ENCODE results near the gene TBCCD1. TPM values are rescaled to one million over a fixed set of nuclear protein-coding genes. Genes with fewer than 3 reads are reported as not detected.

Gene TBCCD1
- total and polyA plus RNA-seq, 2 donors from 2014 or later: 6.2 to 13.3 TPM

DNA sequence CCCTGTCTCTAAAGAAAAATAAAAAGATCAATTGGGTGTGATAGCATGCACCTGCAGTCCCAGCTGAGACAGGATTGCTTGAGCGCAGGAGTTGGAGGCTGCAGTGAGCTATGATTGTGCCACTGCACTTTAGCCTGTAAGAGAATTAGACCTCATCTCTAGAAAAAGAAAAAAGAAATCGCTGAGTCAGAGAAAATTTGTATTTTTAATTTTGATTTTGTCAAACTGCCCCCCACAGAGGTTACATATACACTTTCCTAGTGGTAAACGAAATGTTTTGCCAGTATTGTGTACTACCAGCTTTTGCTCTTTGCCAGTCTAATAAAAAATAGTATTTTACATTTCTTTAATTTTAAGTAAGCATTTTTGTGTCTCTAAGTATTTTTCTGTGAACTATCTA, 17.6 kb downstream of the TBCCD1 start:
- peaks cover 0 to 19% (median 12%) of the 10 kb centered on the region in 3 donors for H3K36me3 ChIP-seq (ENCODE audit: control insufficient read depth in 2 of 3, insufficient read depth in 3 of 3, low read length in 3 of 3)
- TF ChIP-seq CTCF (IDR thresholded peaks at IDR 0.05; ENCODE audit: borderline replicate concordance, extremely low read depth, insufficient read depth): no peak
- H3K27me3 ChIP-seq (ENCODE audit: control insufficient read depth, insufficient read depth, low read length): no peaks in the 10 kb centered on the region
- no peak overlapping the region for H3K27ac ChIP-seq (ENCODE audit: low read depth in 2 of 2, low read length in 2 of 2)
- H3K4me3 ChIP-seq (ENCODE audit: low read length in 3 of 3): no peak overlapping the region
- no peaks in the 10 kb centered on the region for H3K4me1 ChIP-seq (ENCODE audit: control insufficient read depth in 2 of 3, insufficient read depth in 2 of 3, low read depth in 1 of 3, low read length in 3 of 3)
- no peak for DNase-seq
- FAIRE-seq: no peak
- H3K9me3 ChIP-seq (ENCODE audit: control insufficient read depth in 2 of 3, insufficient read depth in 1 of 3, low read length in 3 of 3): no peaks in the 10 kb centered on the region
- intact Hi-C loops (cut with DNase I): no loop called here
- H3K9ac ChIP-seq (ENCODE audit: low read length in 3 of 3): no peak overlapping the region

GRCh38 chr3:186544281-186544680, 22.9 kb downstream of the TBCCD1 start, which contains the start of gene CRYGS:
TSS of gene CRYGS (minus strand) at chr3:186544380. CDS start at chr3:186544326, 54 bp downstream.
- Histone ChIP-seq H3K27ac (ENCODE audit: low read depth in 2 of 2, low read length in 2 of 2) (no peak within 1 kb of the TSS), H3K9me3 (ENCODE audit: control insufficient read depth in 2 of 3, insufficient read depth in 1 of 3, low read length in 3 of 3) (no peaks in the 10 kb centered on the region), H3K9ac (ENCODE audit: low read length in 3 of 3) (no peak within 1 kb of the TSS), H3K36me3 (ENCODE audit: control insufficient read depth in 2 of 3, insufficient read depth in 3 of 3, low read length in 3 of 3) (peaks cover 0 to 5% (median 0%) of the 10 kb centered on the region in 3 donors), H3K27me3 (ENCODE audit: control insufficient read depth, insufficient read depth, low read length) (no peaks in the 10 kb centered on the region), H3K4me3 (ENCODE audit: low read length in 3 of 3) (no peak within 1 kb of the TSS), H3K4me1 (ENCODE audit: control insufficient read depth in 2 of 3, insufficient read depth in 2 of 3, low read depth in 1 of 3, low read length in 3 of 3) (peaks cover 0 to 2% (median 0%) of the 10 kb centered on the region in 3 donors)
- TF ChIP-seq CTCF (IDR thresholded peaks at IDR 0.05; ENCODE audit: borderline replicate concordance, extremely low read depth, insufficient read depth): no peak
- intact Hi-C loops (cut with DNase I): loop anchor here (5.0 kb wide), 1 partner anchor 562 kb away; no protein-coding TSS in a partner anchor
- DNase-seq (no peak), FAIRE-seq (no peak)

DNA sequence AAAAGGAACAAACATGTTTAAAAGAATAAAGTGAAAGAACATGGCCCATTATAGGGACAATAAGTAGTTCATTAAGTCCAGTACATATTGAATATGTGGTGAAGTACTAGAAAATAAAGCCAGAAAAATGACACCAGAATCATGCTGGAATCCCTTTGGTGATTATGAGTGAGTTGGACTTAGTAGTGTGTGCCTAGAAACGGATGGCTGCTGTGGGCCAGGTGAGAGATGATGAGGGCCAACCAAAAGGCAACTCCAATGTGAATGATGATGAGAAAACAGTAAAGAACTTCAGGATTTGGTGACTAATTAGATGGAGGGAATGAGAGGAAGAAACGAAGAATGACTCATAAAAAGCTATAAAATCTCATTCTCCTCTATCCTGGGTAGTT, 26.3 kb downstream of the TBCCD1 start:
- FAIRE-seq: no peak
- H3K36me3 ChIP-seq (ENCODE audit: control insufficient read depth in 2 of 3, insufficient read depth in 3 of 3, low read length in 3 of 3): no peaks in the 10 kb centered on the region
- no peak for DNase-seq
- TF ChIP-seq CTCF (IDR thresholded peaks at IDR 0.05; ENCODE audit: borderline replicate concordance, extremely low read depth, insufficient read depth): no peak
- peak overlapping the region in 1 of 2 donors; percentile 7 for H3K27ac ChIP-seq (ENCODE audit: low read depth in 2 of 2, low read length in 2 of 2)
- no peaks in the 10 kb centered on the region for H3K27me3 ChIP-seq (ENCODE audit: control insufficient read depth, insufficient read depth, low read length)
- H3K9me3 ChIP-seq (ENCODE audit: control insufficient read depth in 2 of 3, insufficient read depth in 1 of 3, low read length in 3 of 3): no peaks in the 10 kb centered on the region
- no peak overlapping the region for H3K9ac ChIP-seq (ENCODE audit: low read length in 3 of 3)
- H3K4me3 ChIP-seq (ENCODE audit: low read length in 3 of 3): no peak overlapping the region
- peaks cover 0 to 2% (median 0%) of the 10 kb centered on the region in 3 donors for H3K4me1 ChIP-seq (ENCODE audit: control insufficient read depth in 2 of 3, insufficient read depth in 2 of 3, low read depth in 1 of 3, low read length in 3 of 3)
- intact Hi-C loops (cut with DNase I): loop anchor here (5.0 kb wide), 1 partner anchor 559 kb away; no protein-coding TSS in a partner anchor
